Stomach (tissue), 4 donors: ENCODE data around the gene HSPA4.

Experiments
- CTCF ChIP-seq, 7 experiments: fragments of 450-650 bp in 4 of 7; fragments of 200-600 bp in 3 of 7; sonication (generic) in 3 of 7; IDR thresholded peaks; one replicate each; pipeline ENCODE4 v1.5.1; 2016 to 2019; ENCODE audit warnings: antibody characterized with exemption in 7 of 7, control low read depth in 2 of 7, mild to moderate bottlenecking in 1 of 7
- POLR2A ChIP-seq, 4 donors: fragments of 450-650 bp; IDR thresholded peaks; one replicate each; pipeline ENCODE4 v1.6.1; 2016; ENCODE audit warnings: antibody characterized with exemption in 4 of 4, control low read depth in 2 of 4, mild to moderate bottlenecking in 1 of 4, moderate library complexity in 1 of 4
- POLR2AphosphoS5 ChIP-seq, 3 donors: sonication (generic); formaldehyde crosslinking; IDR thresholded peaks; one replicate each; pipeline ENCODE4 v1.6.1; 2016; ENCODE audit warnings: antibody characterized with exemption in 3 of 3

- TF ChIP-seq CTCF (IDR thresholded peaks at IDR 0.05), result no peak
- no peak for TF ChIP-seq POLR2A (IDR thresholded peaks at IDR 0.05)
- no peak for TF ChIP-seq POLR2AphosphoS5 (IDR thresholded peaks at IDR 0.05)
Measured at GRCh38 chr5:133110709-133111108, 58.9 kb downstream of the HSPA4 start.
